ENCODE data around the gene TTC12. TPM values are rescaled to one million over a fixed set of nuclear protein-coding genes. Genes with fewer than 3 reads are reported as not detected.
A peak's percentile ranks its signal among the peaks of the same experiment; 100 is the strongest.

TTC12 gene
- total and polyA plus RNA-seq, 12 donors: 3.3 to 18.0 (median 7.8) TPM

DNA sequence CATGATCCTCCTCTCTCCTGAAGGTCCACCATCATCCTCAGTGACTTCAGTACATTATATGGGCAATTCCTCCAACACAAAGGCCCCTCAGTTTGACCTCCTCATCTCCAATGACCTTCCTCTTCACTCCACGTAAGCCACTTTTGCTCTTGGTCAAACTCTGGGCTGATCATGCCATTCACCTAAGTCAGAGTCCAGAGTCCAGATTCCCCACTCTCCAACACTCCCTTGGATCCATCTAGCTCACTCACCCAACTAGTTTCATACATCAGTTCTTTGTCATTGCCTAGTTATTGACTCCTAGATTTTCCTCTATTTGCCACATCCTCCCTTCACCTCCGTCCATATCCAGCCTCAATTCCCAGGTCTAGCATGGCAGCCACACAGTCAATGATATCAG lies 30.5 kb upstream of the TTC12 start:
- no peaks in the 10 kb centered on the region for H3K27me3 ChIP-seq
- TF ChIP-seq, protein P1, sequence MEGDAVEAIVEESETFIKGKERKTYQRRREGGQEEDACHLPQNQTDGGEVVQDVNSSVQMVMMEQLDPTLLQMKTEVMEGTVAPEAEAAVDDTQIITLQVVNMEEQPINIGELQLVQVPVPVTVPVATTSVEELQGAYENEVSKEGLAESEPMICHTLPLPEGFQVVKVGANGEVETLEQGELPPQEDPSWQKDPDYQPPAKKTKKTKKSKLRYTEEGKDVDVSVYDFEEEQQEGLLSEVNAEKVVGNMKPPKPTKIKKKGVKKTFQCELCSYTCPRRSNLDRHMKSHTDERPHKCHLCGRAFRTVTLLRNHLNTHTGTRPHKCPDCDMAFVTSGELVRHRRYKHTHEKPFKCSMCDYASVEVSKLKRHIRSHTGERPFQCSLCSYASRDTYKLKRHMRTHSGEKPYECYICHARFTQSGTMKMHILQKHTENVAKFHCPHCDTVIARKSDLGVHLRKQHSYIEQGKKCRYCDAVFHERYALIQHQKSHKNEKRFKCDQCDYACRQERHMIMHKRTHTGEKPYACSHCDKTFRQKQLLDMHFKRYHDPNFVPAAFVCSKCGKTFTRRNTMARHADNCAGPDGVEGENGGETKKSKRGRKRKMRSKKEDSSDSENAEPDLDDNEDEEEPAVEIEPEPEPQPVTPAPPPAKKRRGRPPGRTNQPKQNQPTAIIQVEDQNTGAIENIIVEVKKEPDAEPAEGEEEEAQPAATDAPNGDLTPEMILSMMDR (IDR thresholded peaks at IDR 0.05): no peak
- H3K27ac ChIP-seq: no peak overlapping the region
- no peaks in the 10 kb centered on the region for H3K36me3 ChIP-seq
- no peaks in the 10 kb centered on the region for H3K9me3 ChIP-seq
- intact Hi-C loops (cut with DNase I): loop anchor here in 5 of 10 donors (10.0 kb wide), 6 partner anchors 489 to 1059 kb away; partner anchors contain the start of gene PTS (in 1 of the 5)
- no peak overlapping the region for H3K4me3 ChIP-seq
- ATAC-seq (no peak), DNase-seq (no peak)
- 93% methylated on average over 2 of the region's 2 CpGs for WGBS, 2 donors
- peaks cover 0 to 11% (median 0%) of the 10 kb centered on the region in 9 donors for H3K4me1 ChIP-seq

DNA sequence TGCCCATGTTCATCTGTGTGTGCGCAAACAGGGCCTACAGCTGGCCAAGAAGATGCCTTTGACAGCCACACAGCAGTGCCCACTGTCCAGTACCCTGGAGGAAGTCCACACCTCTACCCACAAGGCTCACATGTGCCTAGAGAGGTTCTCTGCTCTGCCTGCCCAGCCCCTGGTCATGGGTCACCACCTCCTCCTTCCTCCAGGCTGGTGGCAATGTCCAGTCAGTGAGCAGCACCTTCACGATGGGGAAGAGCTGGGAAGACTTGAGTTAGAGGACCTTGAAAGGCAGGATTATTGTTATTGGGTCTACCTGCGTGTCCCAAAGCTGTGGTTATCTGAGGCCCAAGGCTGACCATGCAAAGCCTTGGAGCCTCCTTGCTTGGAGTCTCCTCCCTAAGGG lies 28.4 kb upstream of the TTC12 start:
- no peak overlapping the region for H3K4me3 ChIP-seq
- WGBS, 2 donors: 96 to 97% methylated on average over 3 of the region's 3 CpGs
- H3K9me3 ChIP-seq: no peaks in the 10 kb centered on the region
- intact Hi-C loops (cut with DNase I): loop anchor here (5.0 to 10.0 kb wide), 9 partner anchors 491 to 1061 kb away; partner anchors contain the start of gene PTS (in 1 of the 10)
- peaks cover 0 to 19% (median 0%) of the 10 kb centered on the region in 9 donors for H3K4me1 ChIP-seq
- no peak for DNase-seq
- no peaks in the 10 kb centered on the region for H3K36me3 ChIP-seq
- ATAC-seq: no peak
- TF ChIP-seq, protein P1 (IDR thresholded peaks at IDR 0.05): no peak
- no peak overlapping the region for H3K27ac ChIP-seq
- no peaks in the 10 kb centered on the region for H3K27me3 ChIP-seq

DNA sequence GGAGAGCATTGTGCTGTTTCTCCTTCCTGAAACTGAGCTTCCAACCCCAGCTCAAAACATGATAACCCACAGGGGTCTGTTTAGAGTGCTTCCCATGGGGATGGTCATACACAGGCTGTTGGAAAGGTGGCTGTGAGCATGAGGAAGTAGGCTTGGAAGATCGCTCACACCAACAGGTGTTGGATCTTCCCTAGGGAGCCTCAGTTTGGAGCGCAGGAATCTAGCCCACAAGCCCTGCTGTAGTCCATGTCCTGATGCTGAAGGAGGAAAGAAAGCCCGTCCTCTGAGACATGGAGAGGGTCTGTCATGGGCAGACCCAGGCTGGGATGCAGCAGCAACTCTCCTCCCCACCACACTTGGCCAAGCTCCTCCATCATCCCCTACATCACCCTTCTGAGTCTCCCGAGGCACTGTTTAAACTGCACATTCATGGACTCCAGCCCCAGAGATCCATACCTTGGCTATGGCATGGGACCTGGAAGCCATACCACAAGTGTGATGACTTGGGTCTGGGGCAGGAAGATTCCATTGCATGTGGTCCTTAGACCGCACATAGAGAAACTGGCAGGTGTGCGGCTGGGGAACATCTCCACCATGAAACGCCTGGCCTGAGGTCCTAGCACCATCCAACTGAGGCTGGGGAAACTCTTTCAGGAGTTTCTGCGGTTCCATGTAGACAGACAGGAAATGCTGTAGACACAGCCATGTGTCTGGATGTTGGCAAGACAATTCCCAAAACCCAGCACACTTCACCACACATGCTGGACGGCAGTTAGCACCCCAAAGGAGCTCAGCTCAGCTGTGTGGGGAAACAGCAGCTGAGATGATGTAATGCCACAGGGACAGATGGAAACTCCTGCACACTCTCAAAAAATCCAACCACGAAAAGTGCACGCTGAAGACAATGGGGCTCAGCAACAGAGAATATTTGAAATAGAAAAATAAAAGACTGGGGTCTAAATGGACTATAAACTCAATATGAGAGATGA lies 27.6 kb upstream of the TTC12 start:
- H3K27me3 ChIP-seq: no peaks in the 10 kb centered on the region
- intact Hi-C loops (cut with DNase I): loop anchor here (5.0 to 10.0 kb wide), 9 partner anchors 492 to 1062 kb away; partner anchors contain the start of gene PTS (in 1 of the 10)
- WGBS, 2 donors: 78 to 80% methylated on average over 11 of the region's 11 CpGs

DNA sequence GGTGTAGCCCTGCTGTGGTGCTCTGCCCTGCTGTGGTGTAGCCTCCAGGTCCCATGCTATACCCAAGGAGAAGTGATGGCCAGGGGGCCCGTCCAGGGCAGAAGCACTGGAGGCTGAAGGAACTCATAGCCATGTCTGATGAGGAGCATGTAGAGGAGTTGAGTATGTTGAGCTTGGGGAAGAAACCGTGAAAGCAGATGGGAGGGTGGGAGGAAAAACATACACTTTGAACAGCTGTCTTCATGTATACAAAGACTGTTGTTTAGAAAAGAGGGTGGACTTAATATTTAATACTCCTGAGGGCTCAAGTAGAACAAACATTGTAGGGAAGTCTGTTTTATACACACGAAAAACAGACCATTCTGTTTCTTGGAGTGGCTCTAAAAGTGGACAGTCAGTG lies 26.6 kb upstream of the TTC12 start:
- Histone ChIP-seq H3K27ac (no peak overlapping the region), H3K9me3 (no peaks in the 10 kb centered on the region), H3K4me3 (no peak overlapping the region), H3K27me3 (no peaks in the 10 kb centered on the region), H3K4me1 (peaks cover 0 to 19% (median 0%) of the 10 kb centered on the region in 9 donors), H3K36me3 (no peaks in the 10 kb centered on the region)
- no peak for DNase-seq
- intact Hi-C loops (cut with DNase I): loop anchor here (1.0 to 10.0 kb wide), 12 partner anchors 493 to 1063 kb away; partner anchors contain the start of gene PTS (in 1 of the 10)
- no peak for ATAC-seq
- TF ChIP-seq, protein P1 (IDR thresholded peaks at IDR 0.05): no peak
- WGBS, 2 donors: 70 to 75% methylated on average over 3 of the region's 3 CpGs

More for the DNA sequence above, 27.6 kb upstream of the TTC12 start:
- DNase-seq (no peak), ATAC-seq (peak in 6 of 8 donors; percentile 41 to 71 (median 52))
- H3K36me3 ChIP-seq: no peaks in the 10 kb centered on the region
- no peak overlapping the region for H3K4me3 ChIP-seq
- H3K4me1 ChIP-seq: peaks cover 0 to 19% (median 0%) of the 10 kb centered on the region in 9 donors
- H3K9me3 ChIP-seq: no peaks in the 10 kb centered on the region
- TF ChIP-seq, protein P1 (IDR thresholded peaks at IDR 0.05): no peak
- peak overlapping the region in 1 of 10 donors; percentile 10 for H3K27ac ChIP-seq

Measured in heart right ventricle (tissue), 16 donors.